ENCODE data around the gene PADI2. TPM values are rescaled to one million over a fixed set of nuclear protein-coding genes. Genes with fewer than 3 reads are reported as not detected.

Gene PADI2
- total and polyA plus RNA-seq, 2 donors (not counting 3 experiments of a cell fraction or from before 2014, with no cell fraction given), result not detected

- Histone ChIP-seq H3K9me3 (replicated peaks; ENCODE audit: control insufficient read depth, insufficient read depth, low read length) (no peaks in the 10 kb centered on the region), H3K36me3 (ENCODE audit: control insufficient read depth in 2 of 2, extremely low read depth in 1 of 2, insufficient read depth in 2 of 2, low read length in 2 of 2) (no peaks in the 10 kb centered on the region), H3K79me2 (ENCODE audit: control insufficient read depth, insufficient read depth, low read length) (no peaks in the 10 kb centered on the region), H3K27me3 (ENCODE audit: control insufficient read depth in 2 of 2, insufficient read depth in 2 of 2, low read length in 2 of 2) (peaks cover 0 to 4% of the 10 kb centered on the region in 2 experiments), H3K4me1 (ENCODE audit: control insufficient read depth, extremely low read depth, insufficient read depth, low read length) (no peaks in the 10 kb centered on the region), H3K9ac (replicated peaks; ENCODE audit: extremely low read depth, insufficient read depth, low read length) (no peak overlapping the region), H3K4me2 (ENCODE audit: insufficient read depth, low read length) (no peak overlapping the region), H4K20me1 (replicated peaks; ENCODE audit: control insufficient read depth, extremely low read depth, insufficient read depth, low read length) (no peaks in the 10 kb centered on the region), H2AFZ (ENCODE audit: low read depth, low read length) (no peak overlapping the region), H3K4me3 (replicated peaks in 1 of 3; ENCODE audit: insufficient read depth in 1 of 3, low read depth in 1 of 3, low read length in 3 of 3) (no peak overlapping the region), H3K27ac (ENCODE audit: insufficient read depth, low read depth, low read length) (no peak overlapping the region), H3K9me1 (replicated peaks; ENCODE audit: control insufficient read depth, extremely low read depth, insufficient read depth, low read length) (no peaks in the 10 kb centered on the region)
- CTCF ChIA-PET, result no interaction called here
- BruUV-seq (replicated peaks), result no TSS peak
- no peak for TF ChIP-seq EZH2 (IDR thresholded peaks at IDR 0.05; ENCODE audit: borderline replicate concordance, low read depth, low read length, severe bottlenecking)
- no peak for DNase-seq (ENCODE audit: low read depth, low spot score)
- intact Hi-C loops (cut with micrococcal nuclease), result no loop called here
- no peak for FAIRE-seq
- dilution Hi-C loops (cut with MboI; ENCODE audit: extremely low pct_ligation_motif_present, low sequenced_read_pairs), result no loop called here
- POLR2A ChIA-PET, result no interaction called here
Observed at GRCh38 chr1:17097147-17097546, 22.1 kb downstream of the PADI2 start.

GRCh38 chr1:17096584-17096983 lies 22.7 kb downstream of the PADI2 start:
- POLR2A ChIA-PET, result no interaction called here
- no peak overlapping the region for H3K4me2 ChIP-seq (ENCODE audit: insufficient read depth, low read length)
- DNase-seq (ENCODE audit: low read depth, low spot score), result no peak
- FAIRE-seq, result no peak
- H3K4me3 ChIP-seq (replicated peaks in 1 of 3; ENCODE audit: insufficient read depth in 1 of 3, low read depth in 1 of 3, low read length in 3 of 3), result no peak overlapping the region
- CTCF ChIA-PET, result no interaction called here
- intact Hi-C loops (cut with micrococcal nuclease) (no loop called here), dilution Hi-C loops (cut with MboI; ENCODE audit: extremely low pct_ligation_motif_present, low sequenced_read_pairs) (no loop called here)
- H3K9me3 ChIP-seq (replicated peaks; ENCODE audit: control insufficient read depth, insufficient read depth, low read length), result no peaks in the 10 kb centered on the region
- H3K9me1 ChIP-seq (replicated peaks; ENCODE audit: control insufficient read depth, extremely low read depth, insufficient read depth, low read length), result no peaks in the 10 kb centered on the region
- H2AFZ ChIP-seq (ENCODE audit: low read depth, low read length), result no peak overlapping the region
- BruUV-seq (replicated peaks), result no TSS peak
- no peaks in the 10 kb centered on the region for H3K36me3 ChIP-seq (ENCODE audit: control insufficient read depth in 2 of 2, extremely low read depth in 1 of 2, insufficient read depth in 2 of 2, low read length in 2 of 2)
- H3K79me2 ChIP-seq (ENCODE audit: control insufficient read depth, insufficient read depth, low read length), result no peaks in the 10 kb centered on the region
- H4K20me1 ChIP-seq (replicated peaks; ENCODE audit: control insufficient read depth, extremely low read depth, insufficient read depth, low read length), result no peaks in the 10 kb centered on the region
- H3K27me3 ChIP-seq (ENCODE audit: control insufficient read depth in 2 of 2, insufficient read depth in 2 of 2, low read length in 2 of 2), result peaks cover 0 to 4% of the 10 kb centered on the region in 2 experiments
- no peaks in the 10 kb centered on the region for H3K4me1 ChIP-seq (ENCODE audit: control insufficient read depth, extremely low read depth, insufficient read depth, low read length)
- H3K9ac ChIP-seq (replicated peaks; ENCODE audit: extremely low read depth, insufficient read depth, low read length), result no peak overlapping the region
- TF ChIP-seq, protein P1, sequence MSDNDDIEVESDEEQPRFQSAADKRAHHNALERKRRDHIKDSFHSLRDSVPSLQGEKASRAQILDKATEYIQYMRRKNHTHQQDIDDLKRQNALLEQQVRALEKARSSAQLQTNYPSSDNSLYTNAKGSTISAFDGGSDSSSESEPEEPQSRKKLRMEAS (IDR thresholded peaks at IDR 0.05; ENCODE audit: insufficient read depth, insufficient read length), result no peak
- TF ChIP-seq FOS (IDR thresholded peaks at IDR 0.05; ENCODE audit: borderline replicate concordance, insufficient read depth, low read length), result no peak
- no peak for TF ChIP-seq JUN (IDR thresholded peaks at IDR 0.05; ENCODE audit: borderline replicate concordance, insufficient read depth, insufficient read length, low read depth)
- no peak for TF ChIP-seq GATA2 (IDR thresholded peaks at IDR 0.05; ENCODE audit: insufficient read depth, insufficient read length, low read depth, low read length)
- TF ChIP-seq, protein P2, sequence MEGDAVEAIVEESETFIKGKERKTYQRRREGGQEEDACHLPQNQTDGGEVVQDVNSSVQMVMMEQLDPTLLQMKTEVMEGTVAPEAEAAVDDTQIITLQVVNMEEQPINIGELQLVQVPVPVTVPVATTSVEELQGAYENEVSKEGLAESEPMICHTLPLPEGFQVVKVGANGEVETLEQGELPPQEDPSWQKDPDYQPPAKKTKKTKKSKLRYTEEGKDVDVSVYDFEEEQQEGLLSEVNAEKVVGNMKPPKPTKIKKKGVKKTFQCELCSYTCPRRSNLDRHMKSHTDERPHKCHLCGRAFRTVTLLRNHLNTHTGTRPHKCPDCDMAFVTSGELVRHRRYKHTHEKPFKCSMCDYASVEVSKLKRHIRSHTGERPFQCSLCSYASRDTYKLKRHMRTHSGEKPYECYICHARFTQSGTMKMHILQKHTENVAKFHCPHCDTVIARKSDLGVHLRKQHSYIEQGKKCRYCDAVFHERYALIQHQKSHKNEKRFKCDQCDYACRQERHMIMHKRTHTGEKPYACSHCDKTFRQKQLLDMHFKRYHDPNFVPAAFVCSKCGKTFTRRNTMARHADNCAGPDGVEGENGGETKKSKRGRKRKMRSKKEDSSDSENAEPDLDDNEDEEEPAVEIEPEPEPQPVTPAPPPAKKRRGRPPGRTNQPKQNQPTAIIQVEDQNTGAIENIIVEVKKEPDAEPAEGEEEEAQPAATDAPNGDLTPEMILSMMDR (IDR thresholded peaks at IDR 0.05; ENCODE audit: extremely low read depth in 1 of 2, insufficient read depth in 1 of 2, low read depth in 1 of 2, low read length in 2 of 2), result no peak
- TF ChIP-seq EZH2 (IDR thresholded peaks at IDR 0.05; ENCODE audit: borderline replicate concordance, low read depth, low read length, severe bottlenecking), result no peak
- TF ChIP-seq POLR2A (IDR thresholded peaks at IDR 0.05; ENCODE audit: low read depth, low read length), result no peak
- TF ChIP-seq MYC (IDR thresholded peaks at IDR 0.05; ENCODE audit: low read depth, low read length), result no peak
- TF ChIP-seq POLR2AphosphoS5 (IDR thresholded peaks at IDR 0.05; ENCODE audit: insufficient read depth, low read depth, low read length), result no peak
- no peak overlapping the region for H3K27ac ChIP-seq (ENCODE audit: insufficient read depth, low read depth, low read length)
